Measurements from ENCODE around the gene FAAH. TPM values are rescaled to one million over a fixed set of nuclear protein-coding genes. Genes with fewer than 3 reads are reported as not detected.

The FAAH gene
- total and polyA plus RNA-seq, 10 of the 15 experiments (the other 5 are each of a cell fraction or from before 2014, with no cell fraction given) = 0.07 to 2.5 (median 0.64) TPM; not detected in 1

DNA sequence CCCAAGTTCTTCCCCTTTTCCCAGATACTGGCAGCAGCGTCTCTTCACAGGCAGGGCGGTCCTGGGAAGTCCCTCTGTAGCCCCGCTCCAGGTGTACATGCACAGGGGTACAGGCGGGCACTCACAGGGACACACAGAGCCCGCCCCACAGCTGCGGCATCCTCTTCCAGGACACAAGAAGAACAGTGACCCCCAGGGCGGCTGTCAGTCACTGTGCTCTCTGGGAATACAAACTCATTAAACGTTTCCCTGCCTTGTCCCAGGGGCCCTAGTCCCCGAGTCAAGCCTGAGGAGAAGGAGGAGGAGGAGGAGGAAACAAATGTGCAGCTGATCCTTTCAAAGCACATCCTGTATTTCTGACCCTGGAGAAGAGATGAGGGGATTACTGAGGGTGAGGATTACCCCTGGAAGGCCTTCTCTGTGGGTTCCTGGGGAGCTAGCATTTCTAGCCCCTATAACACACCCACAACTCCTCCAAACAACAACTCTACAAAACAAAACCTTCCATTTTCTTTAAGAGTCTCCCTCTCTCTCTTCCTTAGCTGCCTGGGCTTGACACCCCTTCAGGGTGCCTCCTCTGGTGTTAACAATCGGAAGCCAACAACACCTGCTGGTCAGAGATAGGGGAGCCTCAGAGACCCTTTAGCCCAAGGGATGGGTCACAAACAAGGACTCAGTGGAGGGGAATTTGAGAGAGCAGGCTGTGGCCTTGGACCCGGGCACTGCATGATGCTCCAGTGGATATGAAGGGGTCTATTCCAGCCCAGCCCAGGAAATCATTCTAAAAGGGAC is 67.1 kb downstream of the FAAH start:
- H3K27me3 ChIP-seq (replicated peaks in 1 of 2; ENCODE audit: control insufficient read depth in 2 of 2, insufficient read depth in 2 of 2, low read length in 1 of 2) = peaks cover 0 to 7% of the 10 kb centered on the region in 2 experiments; a peak in 2 of 4 replicates
- intact Hi-C loops (cut with micrococcal nuclease; ENCODE audit: unreplicated experiment) = no loop called here
- no peak overlapping the region for H2AFZ ChIP-seq (ENCODE audit: control insufficient read depth, low read depth, low read length)
- ATAC-seq = no peak
- DNase-seq (ENCODE audit: low read depth, low spot score) = no peak
- no peak overlapping the region for H3K9ac ChIP-seq (ENCODE audit: control insufficient read depth, insufficient read depth, low read length)
- BruUV-seq (replicated peaks) = no TSS peak
- H3K9me3 ChIP-seq (replicated peaks; ENCODE audit: control insufficient read depth, insufficient read depth, low read length) = no peaks in the 10 kb centered on the region
- H3K4me2 ChIP-seq (ENCODE audit: control insufficient read depth, insufficient read depth) = no peak overlapping the region
- ChIA-PET SMC1A (ENCODE audit: uncharacterized antibody, unreplicated experiment) (no interaction called here), CTCF (no interaction called here), RAD21 (ENCODE audit: unreplicated experiment) (no interaction called here), POLR2A (no interaction called here)
- no peak overlapping the region for H3K4me3 ChIP-seq
- H3K27ac ChIP-seq (ENCODE audit: control insufficient read depth, insufficient read depth) = no peak overlapping the region
- TF ChIP-seq, protein P1, sequence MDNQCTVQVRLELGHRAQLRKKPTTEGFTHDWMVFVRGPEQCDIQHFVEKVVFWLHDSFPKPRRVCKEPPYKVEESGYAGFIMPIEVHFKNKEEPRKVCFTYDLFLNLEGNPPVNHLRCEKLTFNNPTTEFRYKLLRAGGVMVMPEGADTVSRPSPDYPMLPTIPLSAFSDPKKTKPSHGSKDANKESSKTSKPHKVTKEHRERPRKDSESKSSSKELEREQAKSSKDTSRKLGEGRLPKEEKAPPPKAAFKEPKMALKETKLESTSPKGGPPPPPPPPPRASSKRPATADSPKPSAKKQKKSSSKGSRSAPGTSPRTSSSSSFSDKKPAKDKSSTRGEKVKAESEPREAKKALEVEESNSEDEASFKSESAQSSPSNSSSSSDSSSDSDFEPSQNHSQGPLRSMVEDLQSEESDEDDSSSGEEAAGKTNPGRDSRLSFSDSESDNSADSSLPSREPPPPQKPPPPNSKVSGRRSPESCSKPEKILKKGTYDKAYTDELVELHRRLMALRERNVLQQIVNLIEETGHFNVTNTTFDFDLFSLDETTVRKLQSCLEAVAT (IDR thresholded peaks at IDR 0.05) = no peak
- TF ChIP-seq IKZF2 (IDR thresholded peaks at IDR 0.05) = no peak
- no peak for TF ChIP-seq IRF4 (IDR thresholded peaks at IDR 0.05; ENCODE audit: low read depth, low read length)
- TF ChIP-seq CBFB (IDR thresholded peaks at IDR 0.05; ENCODE audit: low read depth) = no peak
- no peak for TF ChIP-seq ZNF274 (IDR thresholded peaks at IDR 0.05; ENCODE audit: insufficient read depth, insufficient read length)
- in situ Hi-C loops (cut with MboI) = no loop called here
- no peaks in the 10 kb centered on the region for H3K4me1 ChIP-seq (ENCODE audit: control insufficient read depth, insufficient read depth, low read length)
- H4K20me1 ChIP-seq (ENCODE audit: control insufficient read depth, insufficient read depth) = no peaks in the 10 kb centered on the region
- no peaks in the 10 kb centered on the region for H3K36me3 ChIP-seq (ENCODE audit: control insufficient read depth in 2 of 2, insufficient read depth in 2 of 2, low read length in 1 of 2)
- no peak for FAIRE-seq
- 15% methylated on average over 11 of the region's 11 CpGs for WGBS (ENCODE audit: insufficient coverage, insufficient replicate concordance, low lambda C conversion rate, missing lambda C conversion rate)
- no peaks in the 10 kb centered on the region for H3K79me2 ChIP-seq (ENCODE audit: control insufficient read depth, insufficient read depth, low read length)
